Suprapubic skin (tissue), 4 donors: ENCODE data around the gene ABCA13.

Experiments
- EP300 ChIP-seq: sonication (generic); formaldehyde crosslinking; IDR thresholded peaks from one replicate; pipeline ENCODE4 v1.6.1; 2017; ENCODE audit warnings: antibody characterized with exemption
- POLR2A ChIP-seq, 2 donors: fragments of 450-650 bp; IDR thresholded peaks; one replicate each; pipeline ENCODE4 v1.6.1; 2017; ENCODE audit warnings: antibody characterized with exemption in 2 of 2, mild to moderate bottlenecking in 2 of 2, moderate library complexity in 2 of 2
- POLR2AphosphoS5 ChIP-seq, 3 donors: sonication (generic); formaldehyde crosslinking; IDR thresholded peaks; one replicate each; pipeline ENCODE4 v1.6.1; 2017; ENCODE audit warnings: antibody characterized with exemption in 3 of 3
- TF ChIP-seq, protein P1 (sequence below), 2 donors: fragments of 200-600 bp in 1 of 2; fragments of 450-650 bp in 1 of 2; sonication (generic) in 1 of 2; IDR thresholded peaks; one replicate each; pipeline ENCODE4 v1.5.1; 2016 to 2019; ENCODE audit warnings: antibody characterized with exemption in 2 of 2, mild to moderate bottlenecking in 1 of 2, moderate library complexity in 1 of 2

DNA sequence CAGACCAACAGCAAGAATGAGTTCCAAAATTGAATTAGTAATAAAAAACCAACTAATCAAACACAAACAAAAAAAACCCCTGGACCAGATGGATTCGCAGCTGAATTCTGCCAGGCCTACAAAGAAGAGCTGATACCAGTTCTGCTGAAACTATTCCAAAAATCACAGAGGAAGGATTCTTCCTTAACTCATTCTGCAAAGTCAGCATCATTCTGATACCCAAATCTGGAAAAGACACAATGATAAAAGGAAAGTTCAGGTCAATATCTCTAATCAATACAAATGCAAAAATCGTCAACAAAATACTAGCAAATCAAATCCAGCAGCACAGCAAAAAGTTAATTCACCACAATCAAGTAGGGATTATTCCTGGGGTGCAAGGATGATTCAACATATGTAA, 6.1 kb upstream of the ABCA13 start:
- TF ChIP-seq, protein P1, sequence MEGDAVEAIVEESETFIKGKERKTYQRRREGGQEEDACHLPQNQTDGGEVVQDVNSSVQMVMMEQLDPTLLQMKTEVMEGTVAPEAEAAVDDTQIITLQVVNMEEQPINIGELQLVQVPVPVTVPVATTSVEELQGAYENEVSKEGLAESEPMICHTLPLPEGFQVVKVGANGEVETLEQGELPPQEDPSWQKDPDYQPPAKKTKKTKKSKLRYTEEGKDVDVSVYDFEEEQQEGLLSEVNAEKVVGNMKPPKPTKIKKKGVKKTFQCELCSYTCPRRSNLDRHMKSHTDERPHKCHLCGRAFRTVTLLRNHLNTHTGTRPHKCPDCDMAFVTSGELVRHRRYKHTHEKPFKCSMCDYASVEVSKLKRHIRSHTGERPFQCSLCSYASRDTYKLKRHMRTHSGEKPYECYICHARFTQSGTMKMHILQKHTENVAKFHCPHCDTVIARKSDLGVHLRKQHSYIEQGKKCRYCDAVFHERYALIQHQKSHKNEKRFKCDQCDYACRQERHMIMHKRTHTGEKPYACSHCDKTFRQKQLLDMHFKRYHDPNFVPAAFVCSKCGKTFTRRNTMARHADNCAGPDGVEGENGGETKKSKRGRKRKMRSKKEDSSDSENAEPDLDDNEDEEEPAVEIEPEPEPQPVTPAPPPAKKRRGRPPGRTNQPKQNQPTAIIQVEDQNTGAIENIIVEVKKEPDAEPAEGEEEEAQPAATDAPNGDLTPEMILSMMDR (IDR thresholded peaks at IDR 0.05) = no peak
- TF ChIP-seq POLR2AphosphoS5 (IDR thresholded peaks at IDR 0.05) (no peak), POLR2A (IDR thresholded peaks at IDR 0.05) (no peak), EP300 (no peak)
